Activated naive CD8-positive, alpha-beta T cell treated with anti-CD3 and anti-CD28 coated beads, Interleukin-2, amount 10 ng/mL, durations not matched to agents 7 days and 5 days (primary cell): ENCODE results near the gene DCTN1. TPM values are rescaled to one million over a fixed set of nuclear protein-coding genes. Genes with fewer than 3 reads are reported as not detected.

ENCODE experiments used
- ATAC-seq: fragments of 150-1000 bp; cut with Tn5 transposase; one replicate; pipeline ENCODE4 v1.10.0; 2021; ENCODE audit warnings: low read depth, moderate library complexity
- POLR2A ChIA-PET: fragments of 350-600 bp; sonication (Branson Sonifier 250); formaldehyde crosslinking; loops from one replicate; lab custom pipeline; 2021; ENCODE audit warnings: antibody characterized with exemption; lab: Charles Lee
- DNase-seq: peaks from one replicate; pipeline ENCODE4 v3.0.0; 2021
- H3K27ac Mint-ChIP-seq: one replicate; pipeline ENCODE4 v1.8.0; 2022; ENCODE audit warnings: mild to moderate bottlenecking, mixed read lengths
- H3K27me3 Mint-ChIP-seq: one replicate; pipeline ENCODE4 v1.8.0; 2022; ENCODE audit warnings: mild to moderate bottlenecking, moderate library complexity, mixed read lengths
- H3K36me3 Mint-ChIP-seq: one replicate; pipeline ENCODE4 v1.8.0; 2021; ENCODE audit warnings: mild to moderate bottlenecking, mixed read lengths
- H3K4me1 Mint-ChIP-seq: one replicate; pipeline ENCODE4 v1.8.0; 2021; ENCODE audit warnings: mixed read lengths
- H3K4me3 Mint-ChIP-seq: one replicate; pipeline ENCODE4 v1.8.0; 2022; ENCODE audit warnings: mild to moderate bottlenecking, moderate library complexity, mixed read lengths
- H3K9me3 Mint-ChIP-seq: one replicate; pipeline ENCODE4 v1.8.0; 2021; ENCODE audit warnings: mixed read lengths
- total RNA-seq, 2 experiments: library from RNA; stranded (reverse); gene quantifications; one replicate each; pipeline ENCODE4 v1.2.3, GENCODE V29; 2021

DCTN1 gene
- total RNA-seq, 2 experiments from 2014 or later, result 111 to 113 TPM

DNA sequence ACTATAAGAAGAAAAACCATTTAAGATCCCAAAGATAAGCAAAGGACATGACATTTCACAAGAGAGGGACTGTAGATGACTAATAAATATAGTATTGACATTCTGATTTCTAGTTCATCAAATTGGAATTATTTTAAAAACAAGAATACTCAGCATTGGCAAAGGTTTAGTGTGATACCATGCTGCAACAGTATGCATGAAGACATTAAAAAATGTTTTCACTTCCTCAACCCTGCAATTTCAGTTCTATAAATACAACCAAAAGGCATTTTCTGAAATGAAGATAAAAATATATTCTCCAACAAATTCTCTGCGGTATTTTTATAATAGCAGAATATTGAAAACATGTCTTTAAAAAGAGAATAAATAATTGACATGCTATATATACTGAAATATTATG, 39.2 kb upstream of the DCTN1 start:
- POLR2A ChIA-PET, result interaction anchor here (1.5 to 4.1 kb wide), 2 partner anchors 37 to 46 kb away, joined by 6 to 58 read pairs; partner anchors contain the start of genes INO80B, MOGS and WBP1
- H3K4me1 Mint-ChIP-seq, result peaks cover 27% of the 10 kb centered on the region
- peaks cover 5% of the 10 kb centered on the region for H3K36me3 Mint-ChIP-seq
- no peaks in the 10 kb centered on the region for H3K9me3 Mint-ChIP-seq
- H3K27ac Mint-ChIP-seq, result no peak overlapping the region
- no peak overlapping the region for H3K4me3 Mint-ChIP-seq
- peaks cover 2% of the 10 kb centered on the region for H3K27me3 Mint-ChIP-seq
- DNase-seq (no peak), ATAC-seq (no peak)

DNA sequence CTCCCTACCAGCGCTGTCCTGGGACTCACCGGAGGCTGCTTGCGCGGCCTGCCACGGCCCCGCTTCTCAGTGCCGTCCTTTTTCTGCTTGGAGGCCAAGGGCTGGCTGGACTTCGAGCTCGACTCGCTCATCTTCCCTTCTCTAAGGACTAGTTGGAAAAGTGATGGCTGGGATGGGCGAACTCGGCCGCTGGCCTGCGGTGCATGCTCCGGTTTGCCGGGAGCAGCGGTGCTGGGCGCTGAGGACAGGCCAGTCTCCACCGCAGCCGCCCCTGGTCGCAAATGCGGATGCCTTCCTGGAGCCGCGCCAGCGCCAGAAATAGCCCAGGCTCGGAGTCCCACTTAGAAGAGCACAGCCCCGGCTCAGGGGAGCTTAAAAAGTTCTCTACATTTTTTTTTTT, 38.2 kb upstream of the DCTN1 start:
- ATAC-seq (no peak), DNase-seq (no peak)
- POLR2A ChIA-PET, result interaction anchor here (0.7 to 1.5 kb wide), 2 partner anchors 47 to 87 kb away, joined by 3 to 6 read pairs; partner anchors contain the start of gene MOGS
- Mint-ChIP-seq H3K9me3 (no peaks in the 10 kb centered on the region), H3K4me3 (no peak overlapping the region), H3K4me1 (peaks cover 25% of the 10 kb centered on the region), H3K27ac (no peak overlapping the region), H3K36me3 (peaks cover under 1% of the 10 kb centered on the region), H3K27me3 (peaks cover 2% of the 10 kb centered on the region)

DNA sequence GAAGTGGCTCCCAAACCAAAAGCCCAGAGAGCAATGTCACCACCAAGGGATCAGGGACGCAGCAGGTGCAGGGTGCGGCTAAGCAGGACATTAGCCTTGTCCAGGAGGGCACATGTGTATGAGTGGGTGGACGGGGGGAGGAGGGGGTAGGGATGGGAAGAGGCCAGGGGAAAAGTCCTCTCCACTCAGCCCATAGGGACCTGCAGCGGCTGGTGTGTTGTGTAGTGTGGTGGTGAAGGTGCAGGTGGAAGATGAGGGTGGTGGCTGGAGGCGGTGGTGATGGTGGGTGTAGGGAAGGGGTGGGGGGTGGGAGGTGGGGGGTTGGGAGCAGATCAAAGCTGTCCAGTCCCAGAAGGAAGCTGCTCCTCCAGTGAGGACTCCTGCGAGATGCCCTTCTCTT, 37.7 kb upstream of the DCTN1 start:
- Mint-ChIP-seq H3K4me3 (no peak overlapping the region), H3K27ac (no peak overlapping the region), H3K27me3 (peaks cover 2% of the 10 kb centered on the region), H3K36me3 (no peaks in the 10 kb centered on the region), H3K4me1 (peaks cover 22% of the 10 kb centered on the region), H3K9me3 (no peaks in the 10 kb centered on the region)
- POLR2A ChIA-PET, result interaction anchor here (1.5 kb wide), 1 partner anchor 48 kb away, joined by 6 read pairs; the partner anchor contains the start of gene MOGS
- no peak for DNase-seq
- no peak for ATAC-seq

DNA sequence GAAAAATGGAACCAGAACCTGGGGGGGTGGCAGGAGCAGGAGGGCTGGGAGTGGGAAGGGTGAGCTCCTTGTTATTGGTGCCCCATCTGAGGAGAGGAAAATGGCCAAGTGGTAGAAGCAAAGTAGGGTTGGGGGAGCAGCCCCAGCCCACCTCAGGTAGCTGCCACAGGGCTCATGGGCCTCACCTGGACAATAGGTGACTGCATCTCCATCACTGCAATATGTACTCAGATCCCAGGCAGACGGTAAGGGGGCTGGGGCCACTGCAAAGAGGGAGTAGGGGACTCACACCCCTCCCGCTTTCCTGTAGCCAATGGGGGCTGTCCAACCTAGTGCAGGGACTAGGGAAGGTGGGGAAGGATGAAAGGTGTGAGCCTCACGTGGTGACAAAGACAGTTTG, 37.1 kb upstream of the DCTN1 start:
- H3K27ac Mint-ChIP-seq, result peak overlapping the region; percentile 56
- no peaks in the 10 kb centered on the region for H3K9me3 Mint-ChIP-seq
- H3K4me3 Mint-ChIP-seq, result no peak overlapping the region
- peaks cover 20% of the 10 kb centered on the region for H3K4me1 Mint-ChIP-seq
- POLR2A ChIA-PET, result no interaction called here
- no peaks in the 10 kb centered on the region for H3K36me3 Mint-ChIP-seq
- no peak for DNase-seq
- peaks cover 2% of the 10 kb centered on the region for H3K27me3 Mint-ChIP-seq
- no peak for ATAC-seq

DNA sequence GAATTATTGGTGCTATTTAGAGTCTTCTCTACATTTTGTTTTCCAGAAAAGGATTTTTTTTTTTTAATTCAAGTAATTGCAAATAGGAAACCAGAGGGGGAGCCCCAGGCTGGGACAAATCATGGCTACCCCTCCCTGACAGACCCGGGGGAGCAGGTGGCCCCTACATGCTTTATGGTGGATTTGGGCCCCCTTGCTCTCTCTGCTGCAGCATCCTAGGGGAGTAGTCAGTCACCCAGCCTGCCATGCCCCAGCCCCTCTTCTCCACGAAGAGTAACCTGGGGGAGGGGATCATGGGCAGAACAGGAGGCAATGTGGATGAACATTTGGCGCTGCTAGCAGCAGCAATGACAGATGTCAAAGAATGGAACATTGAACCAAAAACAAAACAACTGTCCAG, 36.7 kb upstream of the DCTN1 start:
- Mint-ChIP-seq H3K27me3 (peaks cover 2% of the 10 kb centered on the region), H3K4me3 (no peak overlapping the region), H3K4me1 (peaks cover 20% of the 10 kb centered on the region), H3K36me3 (no peaks in the 10 kb centered on the region), H3K27ac (peak overlapping the region; percentile 56), H3K9me3 (no peaks in the 10 kb centered on the region)
- DNase-seq (no peak), ATAC-seq (no peak)
- POLR2A ChIA-PET, result interaction anchor here (1.8 kb wide), 1 partner anchor 42 kb away, joined by 7 read pairs; the partner anchor contains the start of gene WBP1

DNA sequence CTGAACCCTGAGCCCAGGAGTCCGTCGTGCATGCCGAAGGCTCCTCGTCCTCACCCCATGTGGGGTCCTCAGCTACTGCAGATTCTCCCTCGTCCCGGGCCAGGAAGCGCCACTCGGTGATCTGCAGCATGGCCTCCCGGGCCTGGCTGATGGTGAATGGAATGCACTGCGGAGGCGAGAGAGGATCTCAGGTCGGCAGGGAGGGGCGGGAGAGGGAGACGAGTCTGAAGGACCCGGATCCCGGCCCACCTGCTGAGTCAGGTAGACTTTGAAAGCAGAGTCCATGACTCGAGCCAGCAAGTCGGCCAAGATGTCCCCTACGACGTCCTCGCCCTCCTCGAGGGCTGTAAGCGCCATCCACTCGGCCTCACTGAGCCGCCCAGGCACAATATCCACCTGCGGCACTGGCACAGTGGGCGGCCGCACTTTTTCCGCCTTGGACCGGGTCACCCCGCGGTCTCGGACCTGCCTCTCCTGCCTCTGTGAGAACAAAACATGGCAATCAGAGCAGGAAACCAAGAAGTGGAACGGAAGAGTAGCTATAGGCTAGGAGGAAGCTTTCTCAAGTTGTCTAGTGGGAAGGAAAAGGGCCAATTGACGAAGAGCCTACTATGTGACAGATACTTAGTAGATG, 35.8 kb upstream of the DCTN1 start:
- DNase-seq (no peak), ATAC-seq (no peak)
- Mint-ChIP-seq H3K9me3 (no peaks in the 10 kb centered on the region), H3K36me3 (no peaks in the 10 kb centered on the region), H3K4me3 (peak overlapping the region; percentile 71), H3K4me1 (peaks cover 19% of the 10 kb centered on the region), H3K27ac (peak overlapping the region; percentile 31), H3K27me3 (peaks cover 2% of the 10 kb centered on the region)
- POLR2A ChIA-PET, result interaction anchor here (0.7 to 1.8 kb wide), 2 partner anchors 42 to 635 kb away, joined by 3 to 7 read pairs; partner anchors contain the start of gene WBP1

DNA sequence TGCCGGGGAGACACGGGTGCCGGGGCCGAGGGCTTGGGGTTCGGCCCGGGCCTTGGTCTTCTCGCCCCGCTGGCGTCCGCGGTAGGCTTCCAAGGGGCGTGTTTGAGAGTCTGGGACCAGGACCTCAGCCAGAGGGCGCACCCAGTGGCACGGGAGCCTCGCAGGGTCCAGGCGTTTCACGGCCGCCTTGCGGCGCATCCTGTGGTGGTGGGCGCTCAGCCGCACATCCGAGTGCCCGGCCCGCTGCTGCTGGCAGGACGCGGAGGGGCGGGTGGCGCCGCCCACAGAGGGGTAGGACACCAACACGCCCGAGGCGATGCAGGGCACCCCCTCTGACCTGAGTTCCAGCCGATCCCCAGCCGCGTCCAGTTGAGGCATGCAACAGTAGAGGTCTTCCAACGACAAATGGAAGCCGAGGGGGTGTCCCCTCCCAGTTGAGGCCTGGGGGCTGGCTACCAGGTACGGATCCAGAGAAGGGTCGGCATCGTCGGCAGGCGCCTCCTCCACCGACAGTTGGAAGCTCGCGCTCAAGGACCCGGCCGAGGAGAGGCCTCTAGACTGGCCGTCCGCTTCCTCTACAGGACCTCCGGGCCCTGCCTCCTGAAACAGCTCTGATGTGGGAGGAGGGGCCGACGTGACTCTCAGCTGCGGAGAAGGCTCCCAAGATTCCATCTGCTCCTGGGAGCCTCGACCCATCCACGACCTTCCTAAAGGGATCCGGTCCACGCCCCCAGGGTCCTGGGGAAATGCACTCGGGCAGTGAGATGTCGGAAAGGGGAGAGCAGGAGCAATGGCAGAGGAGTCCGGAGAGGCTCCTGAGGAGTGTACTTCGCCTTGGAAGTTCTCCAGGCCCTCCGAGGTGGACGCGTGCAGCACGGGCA, 35.0 kb upstream of the DCTN1 start:
- POLR2A ChIA-PET, result interaction anchor here (0.7 to 1.8 kb wide), 4 partner anchors 41 to 635 kb away, joined by 3 to 7 read pairs (median 4); partner anchors contain the start of genes MRPL53 and WBP1
- Mint-ChIP-seq H3K27ac (no peak overlapping the region), H3K4me3 (peak overlapping the region; percentile 71), H3K27me3 (peaks cover 2% of the 10 kb centered on the region), H3K36me3 (no peaks in the 10 kb centered on the region), H3K9me3 (no peaks in the 10 kb centered on the region), H3K4me1 (peaks cover 15% of the 10 kb centered on the region)
- DNase-seq (peak; percentile 50), ATAC-seq (peak; percentile 32)

DNA sequence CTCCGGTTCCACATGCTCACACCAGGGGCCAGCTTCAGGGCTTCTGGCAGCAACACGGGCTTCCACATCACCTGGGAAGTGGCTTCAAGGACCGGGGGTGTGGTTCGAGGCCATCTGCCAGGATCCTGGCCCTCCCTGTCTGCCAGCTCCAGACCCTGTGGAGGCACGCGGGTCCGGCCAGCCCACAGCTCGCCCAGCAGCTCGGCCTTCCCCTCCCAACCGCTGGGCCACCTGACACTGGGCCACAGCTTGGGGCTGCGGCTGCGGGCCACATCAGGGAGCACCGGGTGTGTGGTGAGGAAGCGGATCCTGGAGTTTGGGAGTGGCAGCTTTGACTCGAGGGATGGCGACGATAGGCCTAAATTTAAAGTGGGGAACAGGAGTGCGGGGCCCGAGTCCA, 34.3 kb upstream of the DCTN1 start:
- H3K4me3 Mint-ChIP-seq, result peak overlapping the region; percentile 11
- H3K27me3 Mint-ChIP-seq, result peaks cover 2% of the 10 kb centered on the region
- no peak overlapping the region for H3K27ac Mint-ChIP-seq
- peaks cover 14% of the 10 kb centered on the region for H3K4me1 Mint-ChIP-seq
- H3K36me3 Mint-ChIP-seq, result no peaks in the 10 kb centered on the region
- no peak for ATAC-seq
- H3K9me3 Mint-ChIP-seq, result no peaks in the 10 kb centered on the region
- POLR2A ChIA-PET, result interaction anchor here (1.1 kb wide), 2 partner anchors 42 to 58 kb away, joined by 3 to 4 read pairs; partner anchors contain the start of gene MRPL53
- DNase-seq, result no peak

DNA sequence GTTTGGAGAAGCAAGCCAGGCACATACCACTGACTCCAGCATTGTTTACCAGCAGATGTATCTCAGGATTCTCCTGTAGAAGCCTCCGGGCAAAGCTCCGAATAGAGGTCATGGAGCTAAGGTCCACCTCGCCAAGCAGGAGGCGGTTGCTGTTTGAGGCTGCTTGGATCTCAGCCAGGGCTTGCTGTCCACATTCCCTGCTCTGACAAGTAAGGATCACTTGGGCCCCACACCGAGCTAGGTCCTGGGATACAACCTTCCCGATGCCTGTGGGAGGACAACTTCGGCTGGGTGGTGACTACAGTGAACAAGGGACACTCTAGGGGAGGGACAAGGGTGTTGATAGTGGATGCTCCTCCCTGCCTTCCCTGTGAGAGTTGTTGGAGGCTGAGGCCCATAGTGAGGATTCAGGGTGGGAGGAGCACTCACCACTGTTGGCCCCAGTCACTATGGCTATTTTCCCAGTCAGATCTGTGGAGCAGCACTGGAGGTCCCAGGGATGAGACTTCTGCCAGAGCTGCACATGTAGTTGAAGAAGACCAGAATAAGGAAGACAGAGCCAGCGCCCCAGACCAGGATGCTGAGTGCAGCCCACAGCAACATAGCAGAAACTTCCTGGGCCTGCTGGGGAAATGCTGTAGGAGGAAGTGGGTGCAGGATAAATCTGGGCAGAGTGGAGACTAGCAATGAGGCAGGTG, 33.0 kb upstream of the DCTN1 start:
- ATAC-seq, result no peak
- Mint-ChIP-seq H3K27me3 (peaks cover 4% of the 10 kb centered on the region), H3K4me3 (peak overlapping the region; percentile 20), H3K4me1 (peaks cover 14% of the 10 kb centered on the region), H3K27ac (peak overlapping the region; percentile 23), H3K9me3 (no peaks in the 10 kb centered on the region), H3K36me3 (no peaks in the 10 kb centered on the region)
- POLR2A ChIA-PET, result interaction anchor here (0.9 kb wide), 1 partner anchor 8 kb away, joined by 3 read pairs; the partner anchor contains the start of genes C2orf81 and WDR54
- DNase-seq, result no peak

DNA sequence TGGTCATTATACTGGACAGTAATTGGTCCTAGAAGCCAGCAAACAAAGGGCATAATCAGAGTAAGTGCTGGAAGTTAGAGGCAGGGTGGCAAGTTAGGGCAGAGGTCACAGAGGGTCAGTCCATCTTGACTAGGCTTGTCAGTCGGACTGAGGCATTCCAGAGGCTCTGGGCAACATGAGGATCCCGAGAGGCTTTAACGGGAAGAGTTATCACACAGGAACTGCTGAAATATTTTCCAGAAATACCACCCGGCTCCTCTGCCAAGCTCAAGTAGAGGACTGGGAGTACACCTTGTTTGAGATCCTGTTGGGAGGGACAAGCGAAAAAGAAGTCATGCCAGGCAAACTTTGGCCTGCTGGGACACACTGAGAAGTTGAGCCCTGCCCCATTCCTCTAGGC, 27.6 kb upstream of the DCTN1 start:
- ATAC-seq, result no peak
- Mint-ChIP-seq H3K27ac (no peak overlapping the region), H3K27me3 (peaks cover 24% of the 10 kb centered on the region), H3K4me1 (peaks cover 4% of the 10 kb centered on the region), H3K36me3 (no peaks in the 10 kb centered on the region), H3K4me3 (no peak overlapping the region), H3K9me3 (no peaks in the 10 kb centered on the region)
- POLR2A ChIA-PET, result no interaction called here
- no peak for DNase-seq

DNA sequence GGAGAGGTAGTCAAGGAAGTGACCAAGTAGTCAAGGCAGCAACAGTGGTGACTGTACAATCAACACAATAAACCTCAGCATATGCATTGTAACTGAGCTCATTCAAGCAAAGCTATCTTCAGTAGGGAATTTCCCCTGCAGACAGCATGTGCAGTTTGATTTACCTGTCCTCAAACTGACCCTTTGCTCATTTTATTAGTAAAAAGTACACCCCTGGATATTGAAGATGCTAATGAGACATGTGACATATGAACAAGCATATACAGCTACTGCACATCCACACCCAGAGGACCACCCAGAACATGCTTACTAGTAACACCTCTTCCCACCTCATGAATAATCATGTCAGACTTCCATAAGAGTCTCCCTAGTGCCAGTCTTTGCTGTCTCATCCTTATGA, 25.9 kb upstream of the DCTN1 start:
- peaks cover 4% of the 10 kb centered on the region for H3K4me1 Mint-ChIP-seq
- H3K9me3 Mint-ChIP-seq, result no peaks in the 10 kb centered on the region
- DNase-seq, result no peak
- H3K27me3 Mint-ChIP-seq, result peaks cover 27% of the 10 kb centered on the region
- no peaks in the 10 kb centered on the region for H3K36me3 Mint-ChIP-seq
- no peak overlapping the region for H3K4me3 Mint-ChIP-seq
- ATAC-seq, result no peak
- no peak overlapping the region for H3K27ac Mint-ChIP-seq
- POLR2A ChIA-PET, result no interaction called here

DNA sequence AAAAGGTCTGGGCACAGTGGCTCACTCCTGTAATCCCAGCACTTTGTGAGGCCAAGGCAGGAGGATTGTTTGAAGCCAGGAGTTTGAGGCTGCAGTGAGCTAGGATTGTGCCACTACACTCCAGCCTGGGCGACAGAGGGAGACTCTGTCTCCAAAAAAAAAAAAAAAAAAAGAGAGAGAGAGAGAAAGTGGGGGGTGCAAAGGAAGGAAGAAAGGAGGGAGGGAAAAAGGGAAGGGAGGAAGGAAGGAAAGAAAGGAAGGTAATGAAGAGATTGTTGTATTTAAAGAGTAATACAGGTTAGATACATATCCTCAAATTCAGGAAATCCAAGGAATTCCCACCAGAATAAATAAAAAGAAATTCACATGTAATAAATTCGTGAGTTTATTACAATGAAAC, 21.8 kb upstream of the DCTN1 start:
- no peaks in the 10 kb centered on the region for H3K36me3 Mint-ChIP-seq
- H3K9me3 Mint-ChIP-seq, result no peaks in the 10 kb centered on the region
- H3K4me1 Mint-ChIP-seq, result peaks cover 10% of the 10 kb centered on the region
- H3K27me3 Mint-ChIP-seq, result peaks cover 21% of the 10 kb centered on the region
- no peak overlapping the region for H3K27ac Mint-ChIP-seq
- ATAC-seq (no peak), DNase-seq (no peak)
- H3K4me3 Mint-ChIP-seq, result no peak overlapping the region
- POLR2A ChIA-PET, result no interaction called here

DNA sequence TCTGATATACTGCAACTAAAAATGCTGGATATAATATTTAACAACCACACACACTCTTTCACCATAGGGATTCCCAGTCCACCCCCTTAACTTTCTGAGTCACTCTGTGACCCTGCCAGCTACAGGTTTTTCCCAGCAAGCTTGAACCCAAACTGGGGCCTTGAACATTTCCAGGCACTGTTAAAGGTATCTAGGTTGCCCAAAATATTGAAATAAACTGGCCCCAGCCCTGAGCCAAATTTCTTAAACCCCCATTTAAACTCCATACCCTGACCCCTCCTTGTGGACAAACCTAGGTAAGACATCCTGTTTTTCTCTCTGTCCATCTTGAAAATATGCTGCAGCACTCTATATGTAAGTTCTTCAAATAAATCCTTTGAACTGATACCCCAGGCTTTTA, 19.7 kb upstream of the DCTN1 start:
- no peak for DNase-seq

More for the DNA sequence above, 19.7 kb upstream of the DCTN1 start:
- Mint-ChIP-seq H3K4me3 (no peak overlapping the region), H3K9me3 (no peaks in the 10 kb centered on the region), H3K4me1 (peaks cover 7% of the 10 kb centered on the region), H3K27ac (no peak overlapping the region), H3K27me3 (peaks cover 11% of the 10 kb centered on the region), H3K36me3 (no peaks in the 10 kb centered on the region)
- POLR2A ChIA-PET, result no interaction called here
- ATAC-seq, result peak; percentile 77
